ENCODE measurements around the gene RPS21. TPM values are rescaled to one million over a fixed set of nuclear protein-coding genes. Genes with fewer than 3 reads are reported as not detected.

RPS21 gene
- total RNA-seq, 2 donors from 2014 or later = 1,506 to 4,377 TPM

DNA sequence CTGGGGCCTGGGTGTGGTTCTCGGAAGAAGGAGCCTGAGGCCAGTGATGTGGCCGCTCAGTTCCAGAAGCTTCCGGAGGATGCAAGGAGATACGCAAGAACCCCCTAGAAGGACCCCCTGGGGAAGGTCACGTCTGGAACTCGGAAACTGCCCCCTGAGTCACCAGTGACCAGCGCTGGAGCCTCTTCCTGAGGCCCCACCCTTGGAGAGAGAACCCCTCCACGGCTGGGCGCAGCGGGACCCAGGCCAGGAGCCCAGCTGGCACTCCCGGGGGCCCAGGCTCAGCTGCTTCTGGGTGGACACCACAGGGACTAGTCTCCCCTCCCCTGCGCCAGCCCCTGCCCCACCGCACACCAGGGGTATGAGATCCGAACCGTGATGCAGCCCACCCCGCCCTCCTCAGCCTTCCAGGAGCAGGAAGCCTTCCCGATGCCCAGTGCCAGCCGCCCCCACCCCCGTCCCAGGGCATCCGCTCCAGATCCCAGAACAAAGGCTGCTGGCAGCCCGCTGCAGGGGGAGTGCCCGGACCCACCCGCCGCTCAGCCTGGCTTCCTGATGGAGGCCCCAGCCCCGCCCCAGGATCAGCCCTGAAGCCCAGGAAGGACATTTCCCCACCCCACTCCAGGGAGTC, 27.3 kb upstream of the RPS21 start:
- intact Hi-C loops (cut with DNase I) = no loop called here
- TF ChIP-seq, protein P1, sequence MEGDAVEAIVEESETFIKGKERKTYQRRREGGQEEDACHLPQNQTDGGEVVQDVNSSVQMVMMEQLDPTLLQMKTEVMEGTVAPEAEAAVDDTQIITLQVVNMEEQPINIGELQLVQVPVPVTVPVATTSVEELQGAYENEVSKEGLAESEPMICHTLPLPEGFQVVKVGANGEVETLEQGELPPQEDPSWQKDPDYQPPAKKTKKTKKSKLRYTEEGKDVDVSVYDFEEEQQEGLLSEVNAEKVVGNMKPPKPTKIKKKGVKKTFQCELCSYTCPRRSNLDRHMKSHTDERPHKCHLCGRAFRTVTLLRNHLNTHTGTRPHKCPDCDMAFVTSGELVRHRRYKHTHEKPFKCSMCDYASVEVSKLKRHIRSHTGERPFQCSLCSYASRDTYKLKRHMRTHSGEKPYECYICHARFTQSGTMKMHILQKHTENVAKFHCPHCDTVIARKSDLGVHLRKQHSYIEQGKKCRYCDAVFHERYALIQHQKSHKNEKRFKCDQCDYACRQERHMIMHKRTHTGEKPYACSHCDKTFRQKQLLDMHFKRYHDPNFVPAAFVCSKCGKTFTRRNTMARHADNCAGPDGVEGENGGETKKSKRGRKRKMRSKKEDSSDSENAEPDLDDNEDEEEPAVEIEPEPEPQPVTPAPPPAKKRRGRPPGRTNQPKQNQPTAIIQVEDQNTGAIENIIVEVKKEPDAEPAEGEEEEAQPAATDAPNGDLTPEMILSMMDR (IDR thresholded peaks at IDR 0.05) = no peak
- no peak for TF ChIP-seq POLR2A (IDR thresholded peaks at IDR 0.05)
- TF ChIP-seq POLR2AphosphoS5 (IDR thresholded peaks at IDR 0.05) = no peak
- whole genome bisulfite sequencing = 41% methylated on average over 25 of the region's 25 CpGs
- H3K4me1 ChIP-seq (replicated peaks) = peaks cover 58% of the 10 kb centered on the region
- DNase-seq (ENCODE audit: low spot score) = no peak
- no peaks in the 10 kb centered on the region for H3K36me3 ChIP-seq
- no peaks in the 10 kb centered on the region for H3K9me3 ChIP-seq
- H3K27me3 ChIP-seq (replicated peaks; ENCODE audit: insufficient read depth) = no peaks in the 10 kb centered on the region
- H3K27ac ChIP-seq = peak overlapping the region; percentile 81 to 84
- H3K4me3 ChIP-seq = no peak overlapping the region

DNA sequence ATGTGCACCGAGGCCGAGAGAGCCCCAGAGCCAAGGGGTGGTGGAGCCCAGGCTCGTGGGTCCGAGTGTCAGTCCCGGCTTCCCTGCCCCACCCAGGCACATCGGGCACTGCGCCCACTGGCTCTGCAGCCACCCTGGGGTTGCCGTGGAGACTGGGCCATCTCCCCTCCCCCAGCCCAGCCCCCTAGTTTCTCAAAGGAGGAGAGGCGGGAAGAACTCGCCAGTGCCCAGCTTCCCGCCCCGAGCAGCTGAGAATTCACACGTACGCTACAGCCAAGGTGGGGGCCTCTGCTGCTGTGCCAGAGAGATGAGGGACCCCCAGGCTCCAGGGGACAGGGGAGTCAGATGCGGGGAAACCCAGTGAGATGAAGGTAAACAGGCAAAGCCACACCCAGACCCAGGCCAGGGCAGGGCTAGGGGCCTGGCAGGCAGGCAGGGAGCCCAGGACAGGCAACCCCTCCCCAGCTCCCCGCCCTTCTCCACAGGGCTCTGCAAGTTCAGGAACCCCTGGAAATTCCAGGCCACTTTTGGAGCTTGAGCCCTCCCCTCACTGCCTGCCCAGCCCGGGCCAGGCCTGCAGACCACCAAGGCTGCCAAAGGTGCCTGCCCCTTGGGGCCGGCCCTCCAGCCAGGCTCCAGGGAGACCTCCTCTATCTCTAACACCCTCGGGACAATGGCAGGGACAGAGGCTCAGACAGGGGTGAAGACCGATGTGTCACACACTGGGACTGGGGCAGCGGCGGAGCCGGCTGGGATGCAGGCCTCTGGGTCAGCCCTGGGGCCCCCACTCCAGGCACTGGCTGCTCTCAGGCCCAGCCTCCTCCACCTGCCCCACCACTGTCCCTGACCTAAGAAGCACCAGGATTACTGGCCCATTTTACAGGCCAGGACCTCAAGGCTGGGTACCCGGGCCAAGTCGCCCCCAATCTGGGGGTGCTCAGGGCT, 25.8 kb upstream of the RPS21 start:
- DNase-seq (ENCODE audit: low spot score) = no peak
- TF ChIP-seq, protein P1 (IDR thresholded peaks at IDR 0.05) = no peak
- TF ChIP-seq POLR2AphosphoS5 (IDR thresholded peaks at IDR 0.05) = no peak
- no peak overlapping the region for H3K4me3 ChIP-seq
- H3K27me3 ChIP-seq (replicated peaks; ENCODE audit: insufficient read depth) = no peaks in the 10 kb centered on the region
- no peaks in the 10 kb centered on the region for H3K36me3 ChIP-seq
- H3K27ac ChIP-seq = peak overlapping the region; percentile 91 to 92
- 35% methylated on average over 25 of the region's 25 CpGs for WGBS
- H3K4me1 ChIP-seq (replicated peaks) = peaks cover 51% of the 10 kb centered on the region
- intact Hi-C loops (cut with DNase I) = no loop called here
- no peaks in the 10 kb centered on the region for H3K9me3 ChIP-seq

DNA sequence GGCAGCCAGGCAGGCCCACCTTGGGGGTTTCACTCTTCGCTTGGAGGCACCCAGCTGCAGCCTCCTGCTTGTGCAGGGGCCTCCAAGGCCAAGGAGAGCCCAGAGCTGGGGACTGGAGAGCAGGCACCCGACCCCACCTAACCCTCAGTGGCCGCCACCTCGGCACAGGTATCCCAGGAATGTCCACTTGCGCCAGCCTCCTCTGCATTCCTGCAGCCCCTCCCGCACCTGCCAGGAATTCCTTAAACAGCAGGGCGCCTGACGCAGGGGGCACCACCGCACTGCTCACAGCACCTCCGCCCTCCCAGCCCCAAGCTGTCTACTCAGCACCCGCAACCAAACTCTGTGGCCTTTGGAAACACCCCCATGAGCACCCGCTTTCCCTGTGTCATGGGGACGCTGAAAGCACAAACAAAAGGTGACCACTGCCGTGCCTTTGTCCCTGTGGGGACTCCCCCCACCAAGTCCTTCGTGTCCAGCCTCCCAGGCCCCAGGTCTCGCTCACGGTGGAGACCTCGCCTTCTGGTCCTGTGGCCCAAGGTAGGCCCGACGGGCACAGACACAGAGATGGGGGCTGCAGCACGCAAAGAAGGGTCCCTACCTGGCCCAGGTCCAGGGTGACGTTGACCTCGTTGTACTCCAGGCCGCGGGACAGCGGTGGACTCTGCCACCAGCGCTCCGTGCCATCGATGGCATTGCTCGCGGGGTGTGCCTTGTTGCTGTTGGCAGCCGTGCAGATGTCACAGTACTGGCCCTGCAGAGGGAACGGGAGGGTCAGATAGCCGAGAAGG, 24.9 kb upstream of the RPS21 start:
- H3K36me3 ChIP-seq = no peaks in the 10 kb centered on the region
- intact Hi-C loops (cut with DNase I) = no loop called here

DNA sequence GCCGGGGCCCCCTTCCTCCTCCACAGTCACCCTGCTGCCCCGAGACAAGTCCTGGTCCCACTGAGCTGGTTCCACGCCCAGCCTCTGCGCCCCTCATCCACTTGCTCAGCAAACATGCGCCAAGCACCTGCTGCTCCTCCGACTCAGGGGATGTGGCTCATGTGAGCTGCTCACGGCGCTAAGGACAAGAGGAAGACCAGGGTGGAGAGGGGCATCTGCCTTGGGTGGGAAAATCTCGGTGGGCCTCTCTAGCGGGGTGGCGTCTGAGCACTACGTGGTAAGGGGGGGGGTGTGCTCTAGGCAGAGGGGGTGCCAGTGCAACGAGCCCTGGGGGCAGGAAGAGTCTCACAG, 24.3 kb upstream of the RPS21 start:
- H3K27me3 ChIP-seq (replicated peaks; ENCODE audit: insufficient read depth) = no peaks in the 10 kb centered on the region
- TF ChIP-seq, protein P1 (IDR thresholded peaks at IDR 0.05) = no peak
- H3K4me1 ChIP-seq (replicated peaks) = peaks cover 39% of the 10 kb centered on the region
- H3K9me3 ChIP-seq = no peaks in the 10 kb centered on the region
- no peaks in the 10 kb centered on the region for H3K36me3 ChIP-seq
- 56% methylated on average over 13 of the region's 13 CpGs for WGBS
- intact Hi-C loops (cut with DNase I) = no loop called here
- DNase-seq (ENCODE audit: low spot score) = no peak
- H3K4me3 ChIP-seq = no peak overlapping the region
- peak overlapping the region; percentile 91 to 92 for H3K27ac ChIP-seq

More for the DNA sequence above, 24.9 kb upstream of the RPS21 start:
- Histone ChIP-seq H3K9me3 (no peaks in the 10 kb centered on the region), H3K4me3 (no peak overlapping the region), H3K27me3 (replicated peaks; ENCODE audit: insufficient read depth) (no peaks in the 10 kb centered on the region), H3K27ac (peak overlapping the region; percentile 91 to 92), H3K4me1 (replicated peaks) (peaks cover 42% of the 10 kb centered on the region)
- WGBS = 64% methylated on average over 32 of the region's 34 CpGs
- DNase-seq (ENCODE audit: low spot score) = peak; percentile 26
- TF ChIP-seq, protein P1 (IDR thresholded peaks at IDR 0.05) = no peak
- TF ChIP-seq POLR2AphosphoS5 (IDR thresholded peaks at IDR 0.05) (no peak), POLR2A (IDR thresholded peaks at IDR 0.05) (no peak)
